CD4-positive, alpha-beta memory T cell (primary cell): ENCODE measurements around the gene SEMA6A. TPM values are rescaled to one million over a fixed set of nuclear protein-coding genes. Genes with fewer than 3 reads are reported as not detected.

Source experiments
- CTCF ChIA-PET: fragments of 350-600 bp; sonication (Branson Sonifier 250); formaldehyde crosslinking; loops from one replicate; lab custom pipeline; 2021; ENCODE audit warnings: inconsistent platforms; ENCODE audit not compliant: partially characterized antibody; lab: Charles Lee
- POLR2A ChIA-PET: fragments of 350-600 bp; sonication (Branson Sonifier 250); formaldehyde crosslinking; loops from one replicate; lab custom pipeline; 2021; ENCODE audit not compliant: partially characterized antibody; lab: Charles Lee
- DNase-seq, 5 donors: peaks; one replicate each; pipeline versions ENCODE4 v3.0.0 to v3.0.0-alpha.2; 2020 to 2022; ENCODE audit warnings: mixed read lengths in 1 of 5
- H3K27ac ChIP-seq: one replicate; pipeline ENCODE4 v1.7.0; 2013; ENCODE audit warnings: low read depth, low read length
- H3K27me3 ChIP-seq: 2 replicates; pipeline ENCODE4 v1.7.0; 2013; ENCODE audit warnings: mild to moderate bottlenecking, low read length, moderate library complexity; ENCODE audit not compliant: insufficient read depth
- H3K36me3 ChIP-seq: 2 replicates; pipeline ENCODE4 v1.7.0; 2013; ENCODE audit warnings: mild to moderate bottlenecking, low read length, moderate library complexity; ENCODE audit not compliant: insufficient read depth
- H3K4me1 ChIP-seq: 2 replicates; pipeline ENCODE4 v1.7.0; 2013; ENCODE audit warnings: mild to moderate bottlenecking, low read length, moderate library complexity; ENCODE audit not compliant: insufficient read depth
- H3K4me3 ChIP-seq, 2 donors: one replicate each; pipeline ENCODE4 v1.7.0; 2013; ENCODE audit warnings: low read length in 2 of 2, mild to moderate bottlenecking in 1 of 2
- H3K9me3 ChIP-seq, 2 donors: one replicate each; pipeline ENCODE4 v1.7.0; 2013; ENCODE audit warnings: low read length in 2 of 2, control low read depth in 1 of 2; ENCODE audit not compliant: control insufficient read depth in 1 of 2
- H3K27ac Mint-ChIP-seq, 7 donors: one replicate each; pipeline ENCODE4 v1.8.0; 2020 to 2021; ENCODE audit warnings: mixed read lengths in 7 of 7, mild to moderate bottlenecking in 6 of 7, inconsistent platforms in 3 of 7, moderate library complexity in 3 of 7
- H3K27me3 Mint-ChIP-seq, 2 donors: one replicate each; pipeline ENCODE4 v1.8.0; 2020 to 2021; ENCODE audit warnings: mixed read lengths in 2 of 2
- H3K36me3 Mint-ChIP-seq, 2 donors: one replicate each; pipeline ENCODE4 v1.8.0; 2020 to 2021; ENCODE audit warnings: mixed read lengths in 2 of 2, inconsistent platforms in 1 of 2, mild to moderate bottlenecking in 1 of 2
- H3K4me1 Mint-ChIP-seq, 4 donors: one replicate each; pipeline ENCODE4 v1.8.0; 2020 to 2021; ENCODE audit warnings: mixed read lengths in 4 of 4, mild to moderate bottlenecking in 1 of 4
- H3K4me3 Mint-ChIP-seq, 8 donors: one replicate each; pipeline ENCODE4 v1.8.0; 2020 to 2021; ENCODE audit warnings: mixed read lengths in 8 of 8, mild to moderate bottlenecking in 7 of 8, moderate library complexity in 6 of 8, inconsistent platforms in 3 of 8
- H3K9me3 Mint-ChIP-seq, 8 donors: one replicate each; pipeline ENCODE4 v1.8.0; 2020 to 2021; ENCODE audit warnings: mixed read lengths in 8 of 8, mild to moderate bottlenecking in 5 of 8, inconsistent platforms in 3 of 8, moderate library complexity in 1 of 8
- intact Hi-C: fragments of 100-400 bp; cut with micrococcal nuclease; formaldehyde crosslinking; loops from one replicate; pipeline ENCODE4 v1.15.1; 2023
- polyA plus RNA-seq, 2 donors: library from polyadenylated mRNA; unstranded; fragments of 300-500 nt; fragmentation: Illumina TruSeq; gene quantifications; one replicate each; pipeline ENCODE4 v1.2.3, GENCODE V29; 2021
- total RNA-seq, 2 experiments: library from RNA; stranded (reverse); gene quantifications; one replicate each; pipeline ENCODE4 v1.2.3, GENCODE V29; 2021

SEMA6A gene
- total and polyA plus RNA-seq, 4 experiments from 2014 or later = 0.20 to 1.2 TPM; not detected in 2

GRCh38 chr5:116436674-116437350 is 137.8 kb downstream of the SEMA6A start:
- no peak overlapping the region for H3K27ac Mint-ChIP-seq
- DNase-seq = no peak
- Histone ChIP-seq H3K27ac (no peak overlapping the region), H3K4me3 (no peak overlapping the region), H3K9me3 (no peaks in the 10 kb centered on the region), H3K36me3 (no peaks in the 10 kb centered on the region), H3K4me1 (no peaks in the 10 kb centered on the region), H3K27me3 (no peaks in the 10 kb centered on the region)
- H3K9me3 Mint-ChIP-seq = no peaks in the 10 kb centered on the region
- intact Hi-C loops = no loop called here
- H3K36me3 Mint-ChIP-seq = peaks cover 13 to 49% of the 10 kb centered on the region in 2 donors
- no peaks in the 10 kb centered on the region for H3K27me3 Mint-ChIP-seq
- POLR2A ChIA-PET = no interaction called here
- no peak overlapping the region for H3K4me3 Mint-ChIP-seq
- CTCF ChIA-PET = no interaction called here
- no peaks in the 10 kb centered on the region for H3K4me1 Mint-ChIP-seq

DNA sequence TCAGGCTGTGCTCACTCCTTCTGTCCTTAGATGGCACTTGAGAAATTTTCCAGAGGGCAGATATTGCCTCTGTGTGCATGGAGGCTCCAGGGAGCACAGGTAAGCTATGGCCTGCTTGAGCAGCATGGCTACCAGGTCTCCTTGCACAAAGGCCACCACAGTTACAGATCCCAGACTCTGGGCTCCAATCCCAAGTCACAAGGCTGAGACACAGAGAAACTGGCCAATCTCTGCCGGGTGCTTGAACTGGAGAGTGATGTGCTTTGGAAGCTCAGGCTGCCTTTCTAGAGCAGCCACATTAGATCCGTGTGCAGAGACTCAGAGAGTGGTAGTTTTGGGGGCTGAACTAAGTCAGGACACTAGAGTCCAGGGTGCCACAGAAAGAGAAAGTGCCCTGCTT is 145.7 kb downstream of the SEMA6A start:
- no peaks in the 10 kb centered on the region for H3K27me3 ChIP-seq

GRCh38 chr5:116428413-116428812 is 146.2 kb downstream of the SEMA6A start:
- Histone ChIP-seq H3K27ac (no peak overlapping the region), H3K36me3 (no peaks in the 10 kb centered on the region), H3K9me3 (no peaks in the 10 kb centered on the region), H3K4me3 (no peak overlapping the region), H3K4me1 (no peaks in the 10 kb centered on the region), H3K27me3 (no peaks in the 10 kb centered on the region)
- CTCF ChIA-PET = interaction anchor here (0.6 kb wide), 1 partner anchor 207 kb away, joined by 4 read pairs; no protein-coding TSS in a partner anchor
- DNase-seq = no peak
- Mint-ChIP-seq H3K27ac (no peak overlapping the region), H3K4me1 (no peaks in the 10 kb centered on the region), H3K36me3 (peaks cover 9 to 50% of the 10 kb centered on the region in 2 donors), H3K4me3 (no peak overlapping the region), H3K27me3 (no peaks in the 10 kb centered on the region), H3K9me3 (no peaks in the 10 kb centered on the region)
- intact Hi-C loops = no loop called here
- POLR2A ChIA-PET = no interaction called here

More for the DNA sequence above, 145.7 kb downstream of the SEMA6A start:
- intact Hi-C loops = no loop called here
- no peak overlapping the region for H3K4me3 Mint-ChIP-seq
- H3K4me3 ChIP-seq = no peak overlapping the region
- ChIA-PET CTCF (no interaction called here), POLR2A (no interaction called here)
- no peaks in the 10 kb centered on the region for H3K36me3 ChIP-seq
- no peaks in the 10 kb centered on the region for H3K27me3 Mint-ChIP-seq
- H3K9me3 Mint-ChIP-seq = no peaks in the 10 kb centered on the region
- H3K27ac ChIP-seq = no peak overlapping the region
- no peak for DNase-seq
- no peak overlapping the region for H3K27ac Mint-ChIP-seq
- H3K4me1 Mint-ChIP-seq = no peaks in the 10 kb centered on the region
- H3K4me1 ChIP-seq = no peaks in the 10 kb centered on the region
- no peaks in the 10 kb centered on the region for H3K9me3 ChIP-seq
- H3K36me3 Mint-ChIP-seq = peaks cover 7 to 48% of the 10 kb centered on the region in 2 donors

DNA sequence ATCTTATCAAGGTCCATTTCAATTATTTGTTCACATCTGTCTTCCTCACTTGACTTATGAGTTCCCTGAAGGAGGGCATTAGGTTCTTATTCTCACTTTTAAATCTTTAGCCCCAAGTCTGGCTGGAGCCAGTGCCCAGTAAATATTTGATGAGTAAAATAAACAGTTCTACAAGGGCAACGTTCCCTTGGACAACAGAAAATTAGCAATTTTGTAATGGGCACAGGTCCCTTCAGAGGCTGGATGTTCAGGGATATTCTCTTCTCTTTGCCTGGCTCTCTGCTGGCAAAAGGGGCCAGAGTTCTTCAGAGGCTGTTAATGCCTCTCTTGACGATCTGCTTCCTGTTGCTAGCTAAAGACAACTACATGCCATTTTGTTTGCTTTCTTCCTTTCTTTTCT is 149.7 kb downstream of the SEMA6A start:
- ChIA-PET CTCF (no interaction called here), POLR2A (no interaction called here)
- intact Hi-C loops = no loop called here
- Histone ChIP-seq H3K27ac (no peak overlapping the region), H3K27me3 (no peaks in the 10 kb centered on the region), H3K4me1 (no peaks in the 10 kb centered on the region), H3K4me3 (no peak overlapping the region), H3K36me3 (no peaks in the 10 kb centered on the region), H3K9me3 (no peaks in the 10 kb centered on the region)
- Mint-ChIP-seq H3K36me3 (peaks cover 19 to 57% of the 10 kb centered on the region in 2 donors), H3K27ac (no peak overlapping the region), H3K9me3 (peaks cover 0 to 5% (median 0%) of the 10 kb centered on the region in 8 donors), H3K4me1 (no peaks in the 10 kb centered on the region), H3K27me3 (no peaks in the 10 kb centered on the region), H3K4me3 (no peak overlapping the region)
- DNase-seq = no peak

GRCh38 chr5:116424258-116424615 is 150.4 kb downstream of the SEMA6A start:
- no peak for DNase-seq
- intact Hi-C loops = no loop called here
- Histone ChIP-seq H3K27me3 (no peaks in the 10 kb centered on the region), H3K27ac (no peak overlapping the region), H3K4me3 (no peak overlapping the region), H3K9me3 (no peaks in the 10 kb centered on the region), H3K36me3 (no peaks in the 10 kb centered on the region), H3K4me1 (no peaks in the 10 kb centered on the region)
- Mint-ChIP-seq H3K4me1 (no peaks in the 10 kb centered on the region), H3K27ac (no peak overlapping the region), H3K27me3 (no peaks in the 10 kb centered on the region), H3K9me3 (peaks cover 0 to 7% (median 0%) of the 10 kb centered on the region in 8 donors), H3K36me3 (peaks cover 20 to 65% of the 10 kb centered on the region in 2 donors), H3K4me3 (no peak overlapping the region)
- ChIA-PET CTCF (no interaction called here), POLR2A (no interaction called here)

- H3K9me3 Mint-ChIP-seq = peaks cover 0 to 7% (median 0%) of the 10 kb centered on the region in 8 donors
Observed at GRCh38 chr5:116423587-116424257, 150.9 kb downstream of the SEMA6A start.

GRCh38 chr5:116423141-116423540 is 151.5 kb downstream of the SEMA6A start:
- ChIA-PET POLR2A (no interaction called here), CTCF (no interaction called here)
- no peak overlapping the region for H3K27ac ChIP-seq
- Mint-ChIP-seq H3K4me1 (no peaks in the 10 kb centered on the region), H3K4me3 (no peak overlapping the region), H3K27ac (no peak overlapping the region), H3K27me3 (no peaks in the 10 kb centered on the region), H3K36me3 (peaks cover 20 to 70% of the 10 kb centered on the region in 2 donors), H3K9me3 (peaks cover 0 to 7% (median 0%) of the 10 kb centered on the region in 8 donors)
- H3K4me3 ChIP-seq = no peak overlapping the region
- intact Hi-C loops = no loop called here
- H3K27me3 ChIP-seq = no peaks in the 10 kb centered on the region
- H3K4me1 ChIP-seq = no peaks in the 10 kb centered on the region
- no peaks in the 10 kb centered on the region for H3K9me3 ChIP-seq
- H3K36me3 ChIP-seq = no peaks in the 10 kb centered on the region
- no peak for DNase-seq

More at GRCh38 chr5:116423587-116424257, 150.9 kb downstream of the SEMA6A start:
- Mint-ChIP-seq H3K27ac (no peak overlapping the region), H3K27me3 (no peaks in the 10 kb centered on the region), H3K4me3 (no peak overlapping the region), H3K36me3 (peaks cover 20 to 66% of the 10 kb centered on the region in 2 donors), H3K4me1 (no peaks in the 10 kb centered on the region)
- Histone ChIP-seq H3K9me3 (no peaks in the 10 kb centered on the region), H3K4me1 (no peaks in the 10 kb centered on the region), H3K36me3 (no peaks in the 10 kb centered on the region), H3K27me3 (no peaks in the 10 kb centered on the region), H3K27ac (no peak overlapping the region), H3K4me3 (no peak overlapping the region)
- POLR2A ChIA-PET = no interaction called here
- DNase-seq = no peak
- CTCF ChIA-PET = no interaction called here
- intact Hi-C loops = no loop called here
